CD4-positive, alpha-beta T cell (primary cell): ENCODE data around the gene GCN1. TPM values are rescaled to one million over a fixed set of nuclear protein-coding genes. Genes with fewer than 3 reads are reported as not detected.
"Not testable (repeated sequence)": the region's sequence is repeated elsewhere in the genome, so short reads cannot be mapped to it uniquely, and the experiment has no call there.

Source experiments
- ATAC-seq: fragments of 200-7000 bp; cut with Tn5 transposase; one replicate; pipeline ENCODE4 v1.10.0; 2022; ENCODE audit warnings: mild to moderate bottlenecking; ENCODE audit not compliant: poor library complexity
- CTCF ChIA-PET: fragments of 350-600 bp; sonication (Branson Sonifier 250); formaldehyde crosslinking; loops from one replicate; lab custom pipeline; 2021; ENCODE audit warnings: antibody characterized with exemption, inconsistent platforms; lab: Charles Lee
- POLR2A ChIA-PET: fragments of 350-600 bp; sonication (Branson Sonifier 250); formaldehyde crosslinking; loops from one replicate; lab custom pipeline; 2021; ENCODE audit warnings: antibody characterized with exemption, inconsistent platforms; lab: Charles Lee
- DNase-seq, 14 experiments: peaks; one replicate each; pipeline ENCODE4 v3.0.0-alpha.2; 2013 to 2020; ENCODE audit warnings: mixed read lengths in 2 of 14
- H3K27ac ChIP-seq, 2 donors: one replicate each; pipeline versions ENCODE4 v1.5.1 to v1.7.0; 2013; ENCODE audit warnings: low read length in 2 of 2, low read depth in 1 of 2, mild to moderate bottlenecking in 1 of 2
- H3K27me3 ChIP-seq, 2 experiments: 1 replicate in 1 of 2; 2 replicates in 1 of 2; pipeline versions ENCODE4 v1.6.1 to v1.7.0; 2013; ENCODE audit warnings: low read length in 2 of 2, control low read depth in 1 of 2, mild to moderate bottlenecking in 1 of 2, moderate library complexity in 1 of 2; ENCODE audit not compliant: insufficient read depth in 2 of 2, control insufficient read depth in 1 of 2
- H3K36me3 ChIP-seq: one replicate; pipeline ENCODE4 v1.6.1; 2013; ENCODE audit warnings: low read length, control low read depth; ENCODE audit not compliant: insufficient read depth
- H3K4me1 ChIP-seq: one replicate; pipeline ENCODE4 v1.6.1; 2013; ENCODE audit warnings: low read length, control low read depth; ENCODE audit not compliant: insufficient read depth
- H3K4me3 ChIP-seq: one replicate; pipeline ENCODE4 v1.5.1; 2013; ENCODE audit warnings: mild to moderate bottlenecking, low read length, moderate library complexity
- H3K9me3 ChIP-seq, 2 experiments: 1 replicate in 1 of 2; 2 replicates in 1 of 2; pipeline versions ENCODE4 v1.6.1 to v1.7.0; 2013; ENCODE audit warnings: low read length in 2 of 2, mild to moderate bottlenecking in 2 of 2, control low read depth in 1 of 2, moderate library complexity in 1 of 2; ENCODE audit not compliant: control insufficient read depth in 1 of 2, insufficient read depth in 1 of 2
- H3K27ac Mint-ChIP-seq: one replicate; pipeline ENCODE4 v1.8.0; 2020; ENCODE audit warnings: mixed read lengths
- H3K27me3 Mint-ChIP-seq: one replicate; pipeline ENCODE4 v1.8.0; 2021; ENCODE audit warnings: mixed read lengths
- H3K36me3 Mint-ChIP-seq: one replicate; pipeline ENCODE4 v1.8.0; 2021; ENCODE audit warnings: low read depth, mixed read lengths
- H3K4me1 Mint-ChIP-seq: one replicate; pipeline ENCODE4 v1.8.0; 2021; ENCODE audit warnings: low read depth, mixed read lengths
- H3K4me3 Mint-ChIP-seq: one replicate; pipeline ENCODE4 v1.8.0; 2020; ENCODE audit warnings: mild to moderate bottlenecking, mixed read lengths
- H3K9me3 Mint-ChIP-seq: one replicate; pipeline ENCODE4 v1.8.0; 2020; ENCODE audit warnings: mixed read lengths
- CTCF ChIP-seq: fragments of 200-600 bp; IDR thresholded peaks from one replicate; pipeline ENCODE4 v1.8.0; 2022; ENCODE audit warnings: antibody characterized with exemption, mild to moderate bottlenecking
- intact Hi-C, 2 experiments: fragments of 100-400 bp; cut with DNase I in 1 of 2; cut with micrococcal nuclease in 1 of 2; formaldehyde crosslinking; loops; one replicate each; pipeline versions ENCODE4 v1.15.1 to v1.9.0; 2023 to 2025; cut with DNase I, micrococcal nuclease
- total RNA-seq, 174 experiments: library from RNA in 2 of 174; stranded (reverse) in 2 of 174; gene quantifications; one replicate each; pipeline ENCODE4 v1.2.3 and lab custom pipeline; 2021 to 2026

The GCN1 gene
- total RNA-seq, 2 experiments from 2014 or later = 121 to 128 TPM

DNA sequence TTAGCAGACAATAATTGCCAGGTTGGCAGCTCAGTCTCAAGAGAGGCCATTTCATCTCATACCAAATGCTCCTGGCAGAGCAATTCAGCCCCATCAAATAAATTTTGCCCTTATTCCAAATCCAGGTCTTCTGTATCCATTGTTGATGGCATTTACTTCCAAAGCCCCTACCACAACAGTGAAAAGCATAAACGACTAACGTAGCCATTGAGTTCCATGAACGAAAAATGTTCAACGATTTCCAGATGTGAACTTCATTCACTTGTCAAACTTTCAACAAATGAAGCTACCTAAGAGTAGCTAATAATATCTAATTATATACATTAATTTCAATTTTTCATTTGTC lies 3.0 kb upstream of the GCN1 start:
- Mint-ChIP-seq H3K27me3 (no peaks in the 10 kb centered on the region), H3K9me3 (no peaks in the 10 kb centered on the region), H3K4me3 (peak overlapping the region; percentile 69), H3K36me3 (peaks cover 63% of the 10 kb centered on the region), H3K4me1 (peaks cover 60% of the 10 kb centered on the region), H3K27ac (peak overlapping the region; percentile 75)
- intact Hi-C loops = loop anchor here in 1 of 2 experiments (10.0 kb wide), 3 partner anchors 213 to 487 kb away; partner anchors contain the start of genes BICDL1, MLEC and SRSF9
- CTCF ChIA-PET = no interaction called here
- Histone ChIP-seq H3K27ac (no peak overlapping the region), H3K27me3 (no peaks in the 10 kb centered on the region), H3K4me1 (peaks cover 67% of the 10 kb centered on the region), H3K4me3 (no peak overlapping the region), H3K9me3 (no peaks in the 10 kb centered on the region), H3K36me3 (peaks cover 42% of the 10 kb centered on the region)
- DNase-seq (no peak), ATAC-seq (no peak)
- POLR2A ChIA-PET = interaction anchor here (2.6 kb wide), 1 partner anchor 94 kb away, joined by 13 read pairs; the partner anchor contains the start of gene RNU4-2
- no peak for TF ChIP-seq CTCF

GRCh38 chr12:120196817-120197541 lies 2.5 kb upstream of the GCN1 start:
- Histone ChIP-seq H3K36me3 (peaks cover 42% of the 10 kb centered on the region), H3K4me1 (peaks cover 61% of the 10 kb centered on the region)
- Mint-ChIP-seq H3K4me3 (peak overlapping the region; percentile 69), H3K36me3 (peaks cover 66% of the 10 kb centered on the region), H3K27ac (peak overlapping the region; percentile 75), H3K4me1 (peaks cover 58% of the 10 kb centered on the region)
- not testable (repeated sequence) for H3K27me3 Mint-ChIP-seq, ATAC-seq, DNase-seq, H3K9me3 Mint-ChIP-seq, H3K27me3 ChIP-seq, H3K4me3 ChIP-seq, H3K9me3 ChIP-seq, H3K27ac ChIP-seq
- ChIA-PET CTCF (interaction anchor here (1.3 to 1.7 kb wide), 2 partner anchors 69 to 105 kb away, joined by 4 to 5 read pairs; partner anchors contain the start of genes PXN and SIRT4), POLR2A (interaction anchor here (2.6 kb wide), 1 partner anchor 95 kb away, joined by 13 read pairs; the partner anchor contains the start of gene RNU4-2)
- intact Hi-C loops = loop anchor here in 1 of 2 experiments (10.0 kb wide), 3 partner anchors 212 to 488 kb away; partner anchors contain the start of genes BICDL1, MLEC and SRSF9

DNA sequence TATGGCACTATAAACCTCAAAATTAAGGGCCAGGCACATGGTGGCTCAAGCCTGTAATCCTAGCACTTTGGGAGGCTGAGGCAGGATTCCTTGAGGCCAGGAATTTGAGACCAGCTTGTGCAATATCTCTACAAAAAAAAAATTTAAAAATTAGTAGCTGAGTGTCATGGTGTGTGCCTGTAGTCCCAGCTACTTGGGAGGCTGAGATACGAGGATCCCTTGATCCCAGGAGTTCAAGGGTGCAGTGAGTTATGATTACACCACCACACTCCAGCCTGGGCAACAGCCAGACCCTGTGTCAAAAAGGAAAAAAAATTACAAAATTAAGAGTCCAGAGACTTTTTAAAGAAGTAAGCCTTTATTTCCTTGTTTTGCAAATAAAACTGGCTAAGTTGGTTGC lies 1.8 kb upstream of the GCN1 start:
- peaks cover 72% of the 10 kb centered on the region for H3K36me3 Mint-ChIP-seq
- H3K4me1 Mint-ChIP-seq = peaks cover 61% of the 10 kb centered on the region
- no peak for TF ChIP-seq CTCF
- no peaks in the 10 kb centered on the region for H3K27me3 ChIP-seq
- peak overlapping the region; percentile 80 for H3K4me3 Mint-ChIP-seq
- no peaks in the 10 kb centered on the region for H3K9me3 ChIP-seq
- H3K27ac Mint-ChIP-seq = no peak overlapping the region
- H3K4me1 ChIP-seq = peaks cover 58% of the 10 kb centered on the region
- no peaks in the 10 kb centered on the region for H3K9me3 Mint-ChIP-seq
- H3K27me3 Mint-ChIP-seq = no peaks in the 10 kb centered on the region
- ChIA-PET POLR2A (interaction anchor here (1.4 to 2.6 kb wide), 2 partner anchors 31 to 95 kb away, joined by 3 to 13 read pairs; partner anchors contain the start of gene RNU4-2), CTCF (interaction anchor here (0.9 to 1.7 kb wide), 3 partner anchors 26 to 106 kb away, joined by 3 to 5 read pairs (median 4); partner anchors contain the start of genes PXN and SIRT4)
- intact Hi-C loops = loop anchor here in 1 of 2 experiments (10.0 kb wide), 3 partner anchors 212 to 488 kb away; partner anchors contain the start of genes BICDL1, MLEC and SRSF9
- ATAC-seq (no peak), DNase-seq (no peak)
- H3K27ac ChIP-seq = no peak overlapping the region
- no peak overlapping the region for H3K4me3 ChIP-seq
- H3K36me3 ChIP-seq = peaks cover 46% of the 10 kb centered on the region
